WTC11 (cell line): Measurements from ENCODE around the gene KCNE4. TPM values are rescaled to one million over a fixed set of nuclear protein-coding genes. Genes with fewer than 3 reads are reported as not detected.

Experiments used
- ATAC-seq: fragments of 200-7000 bp; cut with Tn5 transposase; 2 replicates; pipeline ENCODE4 v1.10.0; 2021; ENCODE audit warnings: mild to moderate bottlenecking, moderate library complexity
- CTCF ChIA-PET: fragments of 300-600 bp; sonication (Branson Sonifier 250); formaldehyde crosslinking; loops from one replicate; lab custom pipeline; 2021; ENCODE audit warnings: antibody characterized with exemption; lab: Charles Lee
- POLR2A ChIA-PET: fragments of 350-600 bp; sonication (Branson Sonifier 250); formaldehyde crosslinking; loops from one replicate; lab custom pipeline; 2021; ENCODE audit warnings: antibody characterized with exemption; lab: Charles Lee
- DNase-seq: peaks from one replicate; pipeline ENCODE4 v3.0.0; 2021; ENCODE audit warnings: low spot score
- H3K27ac Mint-ChIP-seq: 2 replicates; pipeline ENCODE4 v1.8.0; 2021; ENCODE audit warnings: mixed read lengths
- H3K27me3 Mint-ChIP-seq: 2 replicates; pipeline ENCODE4 v1.8.0; 2021; ENCODE audit warnings: low read depth, mild to moderate bottlenecking, moderate library complexity, mixed read lengths
- H3K36me3 Mint-ChIP-seq: 2 replicates; pipeline ENCODE4 v1.8.0; 2021; ENCODE audit warnings: mixed read lengths
- H3K4me1 Mint-ChIP-seq: 2 replicates; pipeline ENCODE4 v1.8.0; 2022; ENCODE audit warnings: mixed read lengths
- H3K4me3 Mint-ChIP-seq: 2 replicates; pipeline ENCODE4 v1.8.0; 2021; ENCODE audit warnings: mild to moderate bottlenecking, moderate library complexity, mixed read lengths
- H3K9me3 Mint-ChIP-seq: 2 replicates; pipeline ENCODE4 v1.8.0; 2021; ENCODE audit warnings: mixed read lengths
- ATF3 ChIP-seq: sonication (generic); formaldehyde crosslinking; conservative IDR thresholded peaks from 2 replicates; pipeline ENCODE4 v1.8.1; 2022; ENCODE audit warnings: mild to moderate bottlenecking, missing genetic modification reagents
- CBFB ChIP-seq: sonication (generic); formaldehyde crosslinking; IDR thresholded peaks from 2 replicates; pipeline ENCODE4 v1.8.1; 2022; ENCODE audit warnings: mild to moderate bottlenecking, low read depth, missing genetic modification reagents
- FOXP4 ChIP-seq: sonication (generic); formaldehyde crosslinking; IDR thresholded peaks from 2 replicates; pipeline ENCODE4 v1.8.0; 2022; ENCODE audit warnings: mild to moderate bottlenecking, missing genetic modification reagents
- NFYB ChIP-seq: sonication (generic); formaldehyde crosslinking; conservative IDR thresholded peaks from 2 replicates; pipeline ENCODE4 v1.8.0; 2022; ENCODE audit warnings: low read depth, missing genetic modification reagents
- STAT6 ChIP-seq: sonication (generic); formaldehyde crosslinking; conservative IDR thresholded peaks from 2 replicates; pipeline ENCODE4 v1.8.1; 2023; ENCODE audit warnings: mild to moderate bottlenecking, low read depth, missing genetic modification reagents, moderate library complexity
- TCF7 ChIP-seq: sonication (generic); formaldehyde crosslinking; IDR thresholded peaks from 2 replicates; pipeline ENCODE4 v1.8.0; 2022; ENCODE audit warnings: mild to moderate bottlenecking, low read depth, missing genetic modification reagents, moderate library complexity
- TEAD1 ChIP-seq: sonication (generic); formaldehyde crosslinking; IDR thresholded peaks from 2 replicates; pipeline ENCODE4 v1.8.0; 2022; ENCODE audit warnings: mild to moderate bottlenecking, missing genetic modification reagents
- ZNF121 ChIP-seq: sonication (generic); formaldehyde crosslinking; IDR thresholded peaks from 2 replicates; pipeline ENCODE4 v1.8.0; 2023; ENCODE audit warnings: missing genetic modification reagents
- ZNF138 ChIP-seq: sonication (generic); formaldehyde crosslinking; conservative IDR thresholded peaks from 2 replicates; pipeline ENCODE4 v1.8.1; 2022; ENCODE audit warnings: mild to moderate bottlenecking, moderate library complexity, missing genetic modification reagents
- ZNF219 ChIP-seq: sonication (generic); formaldehyde crosslinking; IDR thresholded peaks from 2 replicates; pipeline ENCODE4 v1.8.0; 2023; ENCODE audit warnings: missing genetic modification reagents, mild to moderate bottlenecking, borderline replicate concordance
- ZNF423 ChIP-seq: fragments of 250-450 bp; sonication (Bioruptor Pico); IDR thresholded peaks from 2 replicates; pipeline ENCODE4 v2.1.2; 2022; ENCODE audit warnings: mild to moderate bottlenecking, moderate library complexity
- ZNF671 ChIP-seq: fragments of 250-450 bp; sonication (Bioruptor Pico); IDR thresholded peaks from 2 replicates; pipeline ENCODE4 v1.8.0; 2021; ENCODE audit warnings: mild to moderate bottlenecking
- ZSCAN18 ChIP-seq: fragments of 250-450 bp; sonication (Bioruptor Pico); IDR thresholded peaks from 2 replicates; pipeline ENCODE4 v2.1.2; 2022; ENCODE audit warnings: mild to moderate bottlenecking, moderate library complexity
- total RNA-seq: library from RNA; stranded (reverse); gene quantifications from 3 replicates; pipeline ENCODE4 v1.2.3, GENCODE V29; 2021
- TF ChIP-seq, protein P1 (sequence below): sonication (generic); formaldehyde crosslinking; IDR thresholded peaks from 2 replicates; pipeline ENCODE4 v1.8.1; 2023; ENCODE audit warnings: mild to moderate bottlenecking, missing genetic modification reagents
- TF ChIP-seq, protein P2 (sequence below): sonication (generic); formaldehyde crosslinking; IDR thresholded peaks from 2 replicates; pipeline ENCODE4 v1.8.1; 2023; ENCODE audit warnings: mild to moderate bottlenecking, missing genetic modification reagents, moderate library complexity
- TF ChIP-seq, protein P3 (sequence below): sonication (generic); formaldehyde crosslinking; IDR thresholded peaks from 2 replicates; pipeline ENCODE4 v1.8.0; 2022; ENCODE audit warnings: mild to moderate bottlenecking, missing genetic modification reagents
- TF ChIP-seq, protein P4 (sequence below): fragments of 250-450 bp; sonication (Bioruptor Pico); conservative IDR thresholded peaks from 2 replicates; pipeline ENCODE4 v1.9.0; 2021; ENCODE audit warnings: mild to moderate bottlenecking

KCNE4 gene
- total RNA-seq, 1 experiment from 2014 or later = 0.04 TPM

DNA sequence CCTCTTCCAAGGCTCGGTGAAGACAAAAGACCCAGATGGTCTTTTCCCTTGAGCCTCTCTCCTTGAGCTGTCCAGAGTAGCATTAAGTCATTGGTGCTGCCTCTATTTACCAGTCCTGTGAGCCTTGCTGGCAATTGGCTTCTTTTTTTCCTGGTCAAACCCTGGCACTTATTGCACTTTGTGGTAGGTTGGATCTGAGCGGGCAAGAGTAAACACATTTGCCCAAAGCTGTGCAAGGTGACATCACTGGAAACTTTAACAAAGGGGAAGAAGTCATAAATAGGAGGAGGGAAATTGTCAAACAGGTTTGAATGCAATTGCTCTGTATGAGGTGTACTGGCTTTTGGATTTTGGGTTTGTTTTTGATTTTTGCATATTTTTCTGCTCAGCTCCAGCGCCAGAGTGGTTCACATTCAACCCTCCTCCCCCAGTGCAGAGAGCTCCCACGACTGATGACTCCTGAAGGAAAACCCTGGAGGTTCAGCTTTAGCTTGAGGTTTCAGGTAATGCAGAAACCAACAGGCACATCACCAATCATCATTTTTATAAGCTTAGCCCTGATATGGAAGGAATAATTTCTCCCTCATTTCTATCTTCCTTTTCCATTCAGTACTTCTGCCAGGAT is 8.3 kb downstream of the KCNE4 start:
- Mint-ChIP-seq H3K27me3 (no peaks in the 10 kb centered on the region), H3K27ac (no peak overlapping the region), H3K9me3 (no peaks in the 10 kb centered on the region), H3K4me1 (peaks cover 7% of the 10 kb centered on the region; the same call in 1 of the 2 replicates), H3K36me3 (no peaks in the 10 kb centered on the region), H3K4me3 (no peak overlapping the region)
- ChIA-PET CTCF (interaction anchor here (0.5 kb wide), 1 partner anchor 1487 kb away, joined by 5 read pairs; no protein-coding TSS in a partner anchor), POLR2A (no interaction called here)
- DNase-seq (no peak), ATAC-seq (no peak)
- TF ChIP-seq FOXP4 (CRISPR knock-in tag) (no peak), ZNF423 (CRISPR knock-in tag) (no peak), ATF3 (CRISPR knock-in tag) (no peak), TEAD1 (CRISPR knock-in tag) (no peak), ZNF121 (no peak), ZSCAN18 (CRISPR knock-in tag) (no peak), ZNF219 (CRISPR knock-in tag) (no peak), ZNF138 (no peak), NFYB (CRISPR knock-in tag) (no peak), TCF7 (CRISPR knock-in tag) (no peak), STAT6 (CRISPR knock-in tag) (no peak), CBFB (CRISPR knock-in tag) (no peak), ZNF671 (CRISPR knock-in tag) (no peak)
- TF ChIP-seq, protein P1, sequence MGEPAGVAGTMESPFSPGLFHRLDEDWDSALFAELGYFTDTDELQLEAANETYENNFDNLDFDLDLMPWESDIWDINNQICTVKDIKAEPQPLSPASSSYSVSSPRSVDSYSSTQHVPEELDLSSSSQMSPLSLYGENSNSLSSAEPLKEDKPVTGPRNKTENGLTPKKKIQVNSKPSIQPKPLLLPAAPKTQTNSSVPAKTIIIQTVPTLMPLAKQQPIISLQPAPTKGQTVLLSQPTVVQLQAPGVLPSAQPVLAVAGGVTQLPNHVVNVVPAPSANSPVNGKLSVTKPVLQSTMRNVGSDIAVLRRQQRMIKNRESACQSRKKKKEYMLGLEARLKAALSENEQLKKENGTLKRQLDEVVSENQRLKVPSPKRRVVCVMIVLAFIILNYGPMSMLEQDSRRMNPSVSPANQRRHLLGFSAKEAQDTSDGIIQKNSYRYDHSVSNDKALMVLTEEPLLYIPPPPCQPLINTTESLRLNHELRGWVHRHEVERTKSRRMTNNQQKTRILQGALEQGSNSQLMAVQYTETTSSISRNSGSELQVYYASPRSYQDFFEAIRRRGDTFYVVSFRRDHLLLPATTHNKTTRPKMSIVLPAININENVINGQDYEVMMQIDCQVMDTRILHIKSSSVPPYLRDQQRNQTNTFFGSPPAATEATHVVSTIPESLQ (CRISPR knock-in tag) = no peak
- TF ChIP-seq, protein P2, sequence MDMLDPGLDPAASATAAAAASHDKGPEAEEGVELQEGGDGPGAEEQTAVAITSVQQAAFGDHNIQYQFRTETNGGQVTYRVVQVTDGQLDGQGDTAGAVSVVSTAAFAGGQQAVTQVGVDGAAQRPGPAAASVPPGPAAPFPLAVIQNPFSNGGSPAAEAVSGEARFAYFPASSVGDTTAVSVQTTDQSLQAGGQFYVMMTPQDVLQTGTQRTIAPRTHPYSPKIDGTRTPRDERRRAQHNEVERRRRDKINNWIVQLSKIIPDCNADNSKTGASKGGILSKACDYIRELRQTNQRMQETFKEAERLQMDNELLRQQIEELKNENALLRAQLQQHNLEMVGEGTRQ (CRISPR knock-in tag) = no peak
- TF ChIP-seq, protein P3, sequence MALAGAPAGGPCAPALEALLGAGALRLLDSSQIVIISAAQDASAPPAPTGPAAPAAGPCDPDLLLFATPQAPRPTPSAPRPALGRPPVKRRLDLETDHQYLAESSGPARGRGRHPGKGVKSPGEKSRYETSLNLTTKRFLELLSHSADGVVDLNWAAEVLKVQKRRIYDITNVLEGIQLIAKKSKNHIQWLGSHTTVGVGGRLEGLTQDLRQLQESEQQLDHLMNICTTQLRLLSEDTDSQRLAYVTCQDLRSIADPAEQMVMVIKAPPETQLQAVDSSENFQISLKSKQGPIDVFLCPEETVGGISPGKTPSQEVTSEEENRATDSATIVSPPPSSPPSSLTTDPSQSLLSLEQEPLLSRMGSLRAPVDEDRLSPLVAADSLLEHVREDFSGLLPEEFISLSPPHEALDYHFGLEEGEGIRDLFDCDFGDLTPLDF (CRISPR knock-in tag) = no peak
- TF ChIP-seq, protein P4, sequence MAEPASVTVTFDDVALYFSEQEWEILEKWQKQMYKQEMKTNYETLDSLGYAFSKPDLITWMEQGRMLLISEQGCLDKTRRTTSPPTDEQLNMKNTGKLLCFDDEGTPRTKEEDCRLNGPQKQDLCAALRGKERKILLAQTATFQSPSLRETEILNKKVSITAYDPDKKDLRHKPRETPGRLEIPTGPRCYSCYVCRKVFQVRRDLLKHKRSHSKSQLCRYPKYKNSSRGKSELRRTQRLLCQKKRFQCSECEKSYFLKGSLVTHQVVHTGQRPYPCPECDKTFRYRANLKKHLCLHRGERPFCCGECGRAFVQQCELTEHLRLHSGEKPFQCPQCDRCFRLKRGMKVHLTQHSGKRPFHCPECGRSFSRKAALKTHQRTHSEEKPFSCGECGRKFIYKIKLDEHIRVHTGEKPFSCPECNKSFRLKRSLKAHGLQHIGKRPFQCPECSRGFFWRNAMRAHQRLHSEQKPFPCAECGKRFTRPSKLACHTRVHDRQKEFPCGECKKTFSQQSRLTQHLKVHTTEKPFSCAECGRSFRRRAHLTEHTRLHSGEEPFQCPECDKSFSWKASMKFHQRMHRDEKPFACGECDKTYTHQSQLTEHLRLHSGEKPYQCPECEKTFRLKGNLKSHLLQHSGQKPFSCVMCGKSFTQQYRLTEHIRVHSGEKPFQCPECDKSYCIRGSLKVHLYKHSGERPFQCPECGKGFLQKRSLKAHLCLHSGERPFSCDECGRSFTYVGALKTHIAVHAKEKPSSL (CRISPR knock-in tag) = no peak
